Uterus (tissue), 2 donors: ENCODE measurements around the gene SNU13.

Experiments
- CTCF ChIP-seq, 4 experiments: fragments of 200-600 bp in 2 of 4; fragments of 450-650 bp in 2 of 4; sonication (generic) in 2 of 4; IDR thresholded peaks; one replicate each; pipeline ENCODE4 v1.5.1; 2016 to 2019; ENCODE audit warnings: antibody characterized with exemption in 4 of 4, mild to moderate bottlenecking in 2 of 4, moderate library complexity in 1 of 4
- POLR2A ChIP-seq, 2 donors: fragments of 450-650 bp; IDR thresholded peaks; one replicate each; pipeline ENCODE4 v1.6.1; 2016; ENCODE audit warnings: antibody characterized with exemption in 2 of 2, mild to moderate bottlenecking in 1 of 2, moderate library complexity in 1 of 2

GRCh38 chr22:41695211-41695610 lies 6.5 kb upstream of the SNU13 start:
- TF ChIP-seq POLR2A (IDR thresholded peaks at IDR 0.05), result no peak
- TF ChIP-seq CTCF (IDR thresholded peaks at IDR 0.05), result no peak
